SK-N-MC (cell line): ENCODE data around the gene TACR1.
A peak's percentile ranks its signal among the peaks of the same experiment; 100 is the strongest.

ENCODE experiments used
- DNase-seq: peaks from one replicate; pipeline ENCODE4 v3.0.0-alpha.2; 2011; ENCODE audit warnings: low read depth, low spot score
- H3K27ac ChIP-seq: fragments of 200-600 bp; sonication (generic); 2 replicates; pipeline ENCODE4 v1.5.1; 2016; ENCODE audit warnings: mixed run types
- H3K36me3 ChIP-seq: fragments of 200-600 bp; sonication (generic); 2 replicates; pipeline ENCODE4 v1.6.1; 2017; ENCODE audit warnings: antibody characterized with exemption, low read length, mixed read lengths; ENCODE audit not compliant: insufficient read depth
- H3K4me3 ChIP-seq: fragments of 200-600 bp; sonication (generic); 2 replicates; pipeline ENCODE4 v1.5.1; 2016
- H3K9ac ChIP-seq: fragments of 200-600 bp; sonication (generic); 2 replicates; pipeline ENCODE4 v1.8.0; 2017; ENCODE audit warnings: mixed run types, mixed read lengths; ENCODE audit not compliant: insufficient read length
- H3K9me3 ChIP-seq: fragments of 200-600 bp; sonication (generic); 2 replicates; pipeline ENCODE4 v1.6.1; 2017; ENCODE audit warnings: low read depth, mild to moderate bottlenecking, antibody characterized with exemption, low read length, moderate library complexity, mixed read lengths
- EZH2 ChIP-seq: fragments of 200-600 bp; sonication (generic); IDR thresholded peaks from one replicate; pipeline ENCODE4 v1.6.1; 2017; ENCODE audit warnings: antibody characterized with exemption
- FOXP2 ChIP-seq: optimal IDR thresholded peaks from 2 replicates; pipeline ENCODE3; 2011; ENCODE audit warnings: mild to moderate bottlenecking, moderate library complexity; ENCODE audit not compliant: insufficient read depth; ENCODE audit errors: extremely low read length, control extremely low read depth
- POLR2AphosphoS5 ChIP-seq: IDR thresholded peaks from 2 replicates; pipeline ENCODE4 v1.6.1; 2012; ENCODE audit warnings: mild to moderate bottlenecking, low read depth, low read length, borderline replicate concordance

Gene TACR1

GRCh38 chr2:75055820-75056675 lies 143.3 kb downstream of the TACR1 start:
- no peak overlapping the region for H3K4me3 ChIP-seq
- DNase-seq, result no peak
- H3K9ac ChIP-seq, result no peak overlapping the region
- no peaks in the 10 kb centered on the region for H3K9me3 ChIP-seq
- no peak overlapping the region for H3K27ac ChIP-seq
- H3K36me3 ChIP-seq, result no peaks in the 10 kb centered on the region
- TF ChIP-seq POLR2AphosphoS5, result no peak
- no peak for TF ChIP-seq EZH2
- TF ChIP-seq FOXP2, result no peak

GRCh38 chr2:75055142-75055819 lies 144.0 kb downstream of the TACR1 start:
- Histone ChIP-seq H3K27ac (no peak overlapping the region), H3K4me3 (no peak overlapping the region), H3K9me3 (no peaks in the 10 kb centered on the region), H3K9ac (no peak overlapping the region), H3K36me3 (no peaks in the 10 kb centered on the region)
- TF ChIP-seq EZH2 (no peak), FOXP2 (no peak), POLR2AphosphoS5 (no peak)
- DNase-seq, result no peak

GRCh38 chr2:75054296-75054695 lies 145.0 kb downstream of the TACR1 start:
- H3K9me3 ChIP-seq, result no peaks in the 10 kb centered on the region
- H3K27ac ChIP-seq, result no peak overlapping the region
- TF ChIP-seq FOXP2, result no peak
- no peak for TF ChIP-seq POLR2AphosphoS5
- no peak for TF ChIP-seq EZH2
- no peaks in the 10 kb centered on the region for H3K36me3 ChIP-seq
- no peak overlapping the region for H3K9ac ChIP-seq
- no peak for DNase-seq
- H3K4me3 ChIP-seq, result no peak overlapping the region

- DNase-seq, result no peak
- Histone ChIP-seq H3K9ac (no peak overlapping the region), H3K9me3 (no peaks in the 10 kb centered on the region), H3K27ac (no peak overlapping the region), H3K4me3 (no peak overlapping the region), H3K36me3 (no peaks in the 10 kb centered on the region)
- peak; percentile 12 for TF ChIP-seq FOXP2
- no peak for TF ChIP-seq POLR2AphosphoS5
Measured at GRCh38 chr2:75053484-75054112, 145.7 kb downstream of the TACR1 start.

GRCh38 chr2:75047992-75048625 lies 151.2 kb downstream of the TACR1 start:
- TF ChIP-seq FOXP2 (no peak), EZH2 (no peak), POLR2AphosphoS5 (no peak)
- Histone ChIP-seq H3K9me3 (no peaks in the 10 kb centered on the region), H3K4me3 (no peak overlapping the region), H3K9ac (no peak overlapping the region), H3K27ac (no peak overlapping the region), H3K36me3 (no peaks in the 10 kb centered on the region)
- no peak for DNase-seq

GRCh38 chr2:75047189-75047991 lies 151.9 kb downstream of the TACR1 start:
- Histone ChIP-seq H3K9ac (no peak overlapping the region), H3K27ac (no peak overlapping the region), H3K4me3 (no peak overlapping the region), H3K9me3 (no peaks in the 10 kb centered on the region), H3K36me3 (no peaks in the 10 kb centered on the region)
- TF ChIP-seq EZH2, result no peak
- TF ChIP-seq FOXP2, result no peak
- no peak for TF ChIP-seq POLR2AphosphoS5
- DNase-seq, result no peak

GRCh38 chr2:75045526-75046050 lies 153.7 kb downstream of the TACR1 start:
- H3K9ac ChIP-seq, result no peak overlapping the region
- no peak overlapping the region for H3K27ac ChIP-seq
- no peaks in the 10 kb centered on the region for H3K36me3 ChIP-seq
- H3K9me3 ChIP-seq, result no peaks in the 10 kb centered on the region
- H3K4me3 ChIP-seq, result no peak overlapping the region
- TF ChIP-seq EZH2 (no peak), FOXP2 (no peak)
- DNase-seq, result no peak

- Histone ChIP-seq H3K9ac (no peak overlapping the region), H3K36me3 (no peaks in the 10 kb centered on the region), H3K4me3 (no peak overlapping the region), H3K27ac (no peak overlapping the region), H3K9me3 (no peaks in the 10 kb centered on the region)
- TF ChIP-seq FOXP2, result no peak
- no peak for TF ChIP-seq EZH2
- no peak for TF ChIP-seq POLR2AphosphoS5
- DNase-seq, result no peak
Measured at GRCh38 chr2:75044291-75044690, 155.0 kb downstream of the TACR1 start.
